Immature natural killer cell (primary cell): ENCODE data around the gene COL28A1. TPM values are rescaled to one million over a fixed set of nuclear protein-coding genes. Genes with fewer than 3 reads are reported as not detected.
"Not testable (repeated sequence)": the region's sequence is repeated elsewhere in the genome, so short reads cannot be mapped to it uniquely, and the experiment has no call there.

ENCODE experiments used
- DNase-seq, 3 donors: peaks; one replicate each; pipeline ENCODE4 v3.0.0; 2022; ENCODE audit warnings: mixed read lengths in 1 of 3
- H3K27ac Mint-ChIP-seq, 6 donors: one replicate each; pipeline ENCODE4 v1.8.0; 2020; ENCODE audit warnings: mixed read lengths in 6 of 6, mild to moderate bottlenecking in 5 of 6, inconsistent platforms in 4 of 6, moderate library complexity in 3 of 6
- H3K27me3 Mint-ChIP-seq, 3 donors: one replicate each; pipeline ENCODE4 v1.8.0; 2020 to 2021; ENCODE audit warnings: low read depth in 3 of 3, mild to moderate bottlenecking in 3 of 3, mixed read lengths in 3 of 3, moderate library complexity in 3 of 3, inconsistent platforms in 1 of 3
- H3K36me3 Mint-ChIP-seq, 3 donors: one replicate each; pipeline ENCODE4 v1.8.0; 2020; ENCODE audit warnings: mixed read lengths in 3 of 3, inconsistent platforms in 2 of 3, mild to moderate bottlenecking in 2 of 3
- H3K4me1 Mint-ChIP-seq, 2 donors: one replicate each; pipeline ENCODE4 v1.8.0; 2020; ENCODE audit warnings: inconsistent platforms in 2 of 2, mild to moderate bottlenecking in 2 of 2, mixed read lengths in 2 of 2, moderate library complexity in 1 of 2
- H3K4me3 Mint-ChIP-seq, 5 donors: one replicate each; pipeline ENCODE4 v1.8.0; 2020; ENCODE audit warnings: mild to moderate bottlenecking in 5 of 5, mixed read lengths in 5 of 5, inconsistent platforms in 3 of 5, moderate library complexity in 3 of 5
- H3K9me3 Mint-ChIP-seq, 6 donors: one replicate each; pipeline ENCODE4 v1.8.0; 2020; ENCODE audit warnings: mild to moderate bottlenecking in 6 of 6, mixed read lengths in 6 of 6, inconsistent platforms in 4 of 6, moderate library complexity in 3 of 6
- polyA plus RNA-seq, 3 donors: library from polyadenylated mRNA; unstranded; fragments of 300-500 nt; fragmentation: Illumina TruSeq; gene quantifications; one replicate each; pipeline ENCODE4 v1.2.3, GENCODE V29; 2021

Gene COL28A1
- polyA plus RNA-seq, 3 donors from 2014 or later = not detected

DNA sequence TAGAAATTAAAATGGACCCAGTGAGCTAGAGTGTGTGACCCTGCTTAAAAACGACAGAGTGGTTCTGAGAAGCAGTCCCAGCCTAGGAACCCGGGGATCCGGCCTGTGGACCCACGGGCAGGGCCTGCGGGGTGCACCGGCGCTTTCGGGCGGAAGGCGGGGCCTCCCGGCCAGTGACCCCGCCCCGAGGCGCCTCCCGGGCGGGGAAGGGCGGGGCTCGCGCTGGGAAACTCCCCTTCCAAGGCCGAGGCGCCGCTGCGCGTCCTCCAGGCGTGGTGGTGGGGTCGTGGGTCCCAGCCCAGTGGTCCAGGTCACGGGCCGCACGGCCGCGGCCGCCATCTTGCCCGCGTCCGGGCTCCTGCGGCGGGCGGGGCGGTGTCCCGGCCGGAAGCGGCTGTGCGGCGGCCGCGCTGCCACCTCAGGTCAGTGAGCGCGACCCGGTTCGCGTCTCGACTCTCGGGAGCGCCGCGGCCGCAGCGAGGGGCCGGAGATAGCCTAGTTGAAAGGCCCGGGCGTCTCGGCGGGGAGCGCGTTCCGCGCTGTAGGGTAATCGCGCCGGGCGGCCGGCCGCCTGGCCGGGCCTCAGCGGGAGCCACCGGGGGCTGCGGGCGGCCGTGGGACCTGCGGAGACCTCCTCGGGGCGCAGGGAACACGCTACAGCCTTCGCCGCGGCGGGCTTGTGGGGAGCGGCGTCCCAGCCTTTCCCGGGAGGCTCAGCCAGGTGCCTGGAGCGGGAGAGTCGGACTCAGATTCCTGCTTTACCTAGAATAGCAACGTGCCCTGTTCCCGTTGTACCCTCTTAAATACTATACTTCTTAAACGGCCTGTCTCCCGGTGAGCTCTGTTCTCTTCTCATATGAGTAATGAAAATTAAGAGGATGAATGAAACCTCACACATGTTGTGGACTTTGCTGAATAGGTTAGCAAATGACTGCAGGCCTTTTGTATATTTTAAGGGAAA is 31.3 kb upstream of the COL28A1 start, which contains the start of gene MIOS:
TSS of gene MIOS (plus strand) at position 234 of the 961 bp plus-strand sequence. CDS start 5,592 bp downstream, outside the sequence.
- Mint-ChIP-seq H3K36me3 (no peaks in the 10 kb centered on the region), H3K27ac (peak within 1 kb of the TSS; percentile 72 to 90 (median 88)), H3K9me3 (no peaks in the 10 kb centered on the region), H3K4me1 (peaks cover 34 to 40% of the 10 kb centered on the region in 2 donors), H3K4me3 (peak within 1 kb of the TSS; percentile 81 to 90 (median 82)), H3K27me3 (peaks cover 0 to 4% (median 0%) of the 10 kb centered on the region in 3 donors)
- DNase-seq = peak; percentile 82 to 85 (median 84)

DNA sequence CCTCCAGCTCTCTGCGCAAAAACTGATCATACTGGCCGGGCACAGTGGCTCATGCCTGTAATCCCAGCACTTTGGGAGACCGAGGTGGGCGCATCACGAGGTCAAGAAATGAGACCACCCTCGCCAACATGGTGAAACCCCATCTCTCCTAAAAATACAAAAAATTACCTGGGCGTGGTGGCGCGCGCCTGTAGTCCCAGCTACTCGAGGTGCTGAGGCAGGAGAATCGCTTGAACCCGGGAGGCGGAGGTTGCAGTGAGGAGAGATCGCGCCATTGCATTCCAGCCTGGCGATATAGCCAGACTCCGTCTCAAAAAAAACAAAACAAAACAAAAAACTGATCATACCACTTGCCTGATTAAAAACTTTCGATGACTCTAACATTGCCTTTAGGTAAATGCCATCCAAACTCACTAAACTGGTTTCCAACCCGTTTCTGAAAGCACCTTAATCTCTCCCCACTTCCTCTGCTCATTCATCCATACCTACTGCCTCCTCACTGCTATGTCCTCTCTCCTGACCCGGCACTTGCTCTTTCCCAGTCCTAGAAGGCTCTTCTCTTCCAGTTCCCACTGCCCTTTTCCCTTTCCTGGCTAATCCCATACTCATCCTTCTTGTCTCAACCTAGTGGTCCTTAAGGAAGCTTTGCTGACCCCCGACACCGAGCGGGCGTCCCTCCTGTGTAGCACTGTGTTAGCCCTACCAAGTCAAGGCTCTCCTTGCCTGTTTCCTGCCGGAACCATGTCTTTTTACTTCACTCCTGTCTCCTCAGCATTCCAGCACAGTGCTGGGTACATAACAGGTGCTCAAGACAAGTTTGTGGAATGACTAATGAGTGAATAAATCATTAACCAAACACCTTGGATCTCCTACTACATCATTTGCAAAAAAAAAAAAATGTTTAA is 30.3 kb upstream of the COL28A1 start:
- no peak for DNase-seq
- no peak overlapping the region for H3K27ac Mint-ChIP-seq
- H3K9me3 Mint-ChIP-seq = no peaks in the 10 kb centered on the region
- H3K27me3 Mint-ChIP-seq = peaks cover 0 to 4% (median 0%) of the 10 kb centered on the region in 3 donors
- H3K4me3 Mint-ChIP-seq = no peak overlapping the region
- H3K4me1 Mint-ChIP-seq = peaks cover 34 to 39% of the 10 kb centered on the region in 2 donors
- peaks cover 0 to 7% (median 4%) of the 10 kb centered on the region in 3 donors for H3K36me3 Mint-ChIP-seq

DNA sequence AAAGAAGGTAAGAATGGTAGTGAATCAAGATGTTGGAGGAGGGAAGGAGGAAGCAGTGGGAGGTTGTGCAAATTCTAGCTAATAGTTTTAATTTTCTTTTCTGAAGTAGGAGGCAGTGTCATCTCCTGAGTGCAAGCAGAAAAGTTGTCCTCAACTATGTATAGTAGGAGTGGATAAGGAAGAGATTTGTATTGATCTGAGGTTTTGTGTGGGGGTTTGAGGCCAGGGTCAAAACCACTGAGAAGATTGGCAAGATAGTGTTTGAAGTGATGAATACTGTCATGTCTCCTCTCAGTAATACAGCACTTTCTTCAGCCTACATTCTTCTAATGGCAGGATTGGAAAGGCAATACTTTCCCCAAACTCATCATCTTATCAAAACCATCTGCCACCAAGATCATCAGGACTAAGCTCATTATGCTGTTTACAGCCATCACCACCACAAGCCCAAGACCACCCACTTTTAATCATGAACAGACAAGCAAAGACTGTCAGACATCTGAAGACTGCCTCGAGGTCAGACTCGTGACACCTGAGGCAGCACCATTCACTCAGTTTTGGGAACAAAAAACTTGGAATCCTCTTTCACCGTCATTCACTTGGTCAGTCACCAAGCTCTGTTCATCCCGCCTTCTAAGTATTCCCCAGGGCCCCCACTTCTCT is 29.5 kb upstream of the COL28A1 start:
- Mint-ChIP-seq H3K27me3 (peaks cover 0 to 4% (median 0%) of the 10 kb centered on the region in 3 donors), H3K9me3 (no peaks in the 10 kb centered on the region), H3K27ac (no peak overlapping the region), H3K4me1 (peaks cover 29 to 31% of the 10 kb centered on the region in 2 donors), H3K36me3 (peaks cover 0 to 12% (median 9%) of the 10 kb centered on the region in 3 donors), H3K4me3 (no peak overlapping the region)
- no peak for DNase-seq

DNA sequence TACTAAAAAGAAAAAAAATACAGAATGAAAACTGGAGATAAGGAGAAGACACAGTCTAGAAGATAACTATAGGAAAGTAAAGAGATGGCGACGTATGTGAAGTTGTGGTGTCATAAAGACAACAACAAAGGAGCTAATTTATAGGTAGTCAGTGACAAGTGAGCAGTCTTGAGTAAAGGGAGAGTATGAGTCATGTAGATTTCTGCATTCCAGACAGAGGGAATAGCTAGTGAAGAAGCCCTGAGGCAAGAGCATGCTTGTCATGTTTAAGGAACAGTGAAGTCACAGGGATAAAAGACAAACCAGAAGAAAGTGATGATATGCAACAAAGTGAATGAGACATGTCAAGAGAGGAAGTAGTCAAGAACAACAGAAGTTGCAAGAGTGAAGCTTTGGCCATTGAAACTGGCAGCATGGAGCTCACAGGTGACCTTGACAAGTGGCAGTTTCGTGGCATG is 28.7 kb upstream of the COL28A1 start:
- no peak overlapping the region for H3K27ac Mint-ChIP-seq
- H3K4me3 Mint-ChIP-seq = no peak overlapping the region
- peaks cover 21 to 23% of the 10 kb centered on the region in 2 donors for H3K4me1 Mint-ChIP-seq
- no peak for DNase-seq
- H3K9me3 Mint-ChIP-seq = no peaks in the 10 kb centered on the region
- peaks cover 4 to 16% (median 14%) of the 10 kb centered on the region in 3 donors for H3K36me3 Mint-ChIP-seq
- H3K27me3 Mint-ChIP-seq = peaks cover 0 to 4% (median 2%) of the 10 kb centered on the region in 3 donors

DNA sequence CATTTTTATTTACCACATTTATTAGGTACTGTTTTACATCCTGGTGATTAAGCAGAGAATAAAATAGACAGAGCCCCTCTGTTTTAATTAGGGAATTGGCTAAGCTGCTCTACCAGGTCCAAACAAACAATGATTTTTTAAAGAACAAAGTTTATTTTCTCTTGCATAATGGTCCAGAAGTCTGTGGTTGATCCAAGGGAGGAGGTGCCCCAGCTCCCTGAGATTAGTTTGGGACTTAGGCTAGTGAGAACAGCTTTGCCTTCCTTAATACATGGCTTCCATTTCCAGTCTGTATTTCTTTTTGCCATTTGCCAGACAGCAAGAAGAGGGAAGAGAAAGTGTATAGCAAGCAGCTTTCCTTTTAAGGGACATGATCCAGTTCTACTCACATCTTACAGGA is 28.1 kb upstream of the COL28A1 start:
- H3K4me3 Mint-ChIP-seq = no peak overlapping the region
- H3K36me3 Mint-ChIP-seq = peaks cover 6 to 21% (median 19%) of the 10 kb centered on the region in 3 donors
- H3K9me3 Mint-ChIP-seq = peaks cover 0 to 5% (median under 1%) of the 10 kb centered on the region in 6 donors
- H3K27me3 Mint-ChIP-seq = peaks cover 2 to 5% (median 5%) of the 10 kb centered on the region in 3 donors
- DNase-seq = no peak
- peaks cover 16 to 18% of the 10 kb centered on the region in 2 donors for H3K4me1 Mint-ChIP-seq
- H3K27ac Mint-ChIP-seq = no peak overlapping the region

DNA sequence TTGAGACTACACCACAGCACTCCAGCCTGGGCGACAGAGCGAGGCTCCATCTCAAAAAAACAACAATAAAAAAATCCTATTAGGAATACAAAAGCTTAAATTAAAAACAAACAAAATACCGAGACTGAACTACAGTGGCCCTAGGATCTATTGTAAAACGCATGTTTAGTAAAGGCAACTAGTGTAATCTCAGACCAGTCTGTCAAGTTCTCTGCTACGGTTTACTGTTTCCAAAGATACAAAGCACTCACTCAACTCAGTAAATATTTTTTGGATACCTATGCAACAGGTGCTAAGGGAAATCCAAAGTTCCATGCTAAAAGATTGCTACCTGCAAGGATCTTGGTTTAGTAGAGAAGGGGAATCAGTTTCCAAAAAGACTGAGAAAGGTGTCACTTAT is 27.6 kb upstream of the COL28A1 start:
- no peak overlapping the region for H3K27ac Mint-ChIP-seq
- H3K4me1 Mint-ChIP-seq = peaks cover 10 to 12% of the 10 kb centered on the region in 2 donors

DNA sequence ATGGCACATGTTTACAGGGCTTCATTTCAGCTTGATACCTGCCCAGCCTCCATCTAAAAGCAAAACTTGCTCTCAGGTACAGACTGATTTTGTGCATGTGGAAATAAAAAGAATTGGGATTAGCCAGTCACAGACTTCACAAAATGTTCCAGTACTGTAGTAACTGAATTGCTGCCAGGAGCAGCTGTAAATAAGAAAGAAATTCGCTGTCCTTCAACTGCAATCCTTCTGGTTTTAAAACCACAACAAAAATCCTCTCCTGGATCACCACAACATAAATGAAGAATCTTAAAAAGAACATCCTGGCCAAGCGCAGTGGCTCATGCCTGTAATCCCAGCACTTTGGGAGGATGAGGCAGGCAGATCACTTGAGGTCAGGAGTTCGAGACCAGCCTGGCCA is 27.1 kb upstream of the COL28A1 start:
- peaks cover 5 to 7% of the 10 kb centered on the region in 2 donors for H3K4me1 Mint-ChIP-seq
- H3K4me3 Mint-ChIP-seq = no peak overlapping the region
- peaks cover 0 to 15% (median 9%) of the 10 kb centered on the region in 6 donors for H3K9me3 Mint-ChIP-seq
- no peak overlapping the region for H3K27ac Mint-ChIP-seq
- peaks cover 4 to 5% (median 5%) of the 10 kb centered on the region in 3 donors for H3K27me3 Mint-ChIP-seq
- no peak for DNase-seq
- peaks cover 15 to 32% (median 27%) of the 10 kb centered on the region in 3 donors for H3K36me3 Mint-ChIP-seq

More for the DNA sequence above, 27.6 kb upstream of the COL28A1 start:
- Mint-ChIP-seq H3K4me3 (no peak overlapping the region), H3K36me3 (peaks cover 11 to 26% (median 22%) of the 10 kb centered on the region in 3 donors), H3K9me3 (peaks cover 0 to 10% (median 6%) of the 10 kb centered on the region in 6 donors), H3K27me3 (peaks cover 2 to 5% (median 5%) of the 10 kb centered on the region in 3 donors)
- DNase-seq = no peak

DNA sequence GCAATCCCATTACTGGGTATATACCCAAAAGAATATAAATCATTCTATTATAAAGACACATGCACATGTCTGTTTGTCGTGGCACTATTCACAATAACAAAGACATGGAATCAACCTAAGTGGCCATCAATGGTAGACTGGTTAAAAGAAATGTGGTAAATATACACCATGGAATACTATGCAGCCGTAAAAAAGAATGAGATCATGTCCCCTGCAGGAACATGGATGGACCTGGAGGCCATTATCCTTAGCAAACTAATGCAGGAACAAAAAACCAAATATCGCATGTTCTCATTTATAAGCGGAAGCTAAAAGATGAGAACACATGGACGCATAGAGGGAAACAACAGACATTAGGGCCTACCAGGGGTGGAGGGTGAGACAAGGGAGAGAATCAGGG is 25.9 kb upstream of the COL28A1 start:
- Mint-ChIP-seq H3K36me3 (peaks cover 15 to 36% (median 30%) of the 10 kb centered on the region in 3 donors), H3K9me3 (peaks cover 0 to 16% (median 11%) of the 10 kb centered on the region in 6 donors)
- H3K4me1 Mint-ChIP-seq, H3K4me3 Mint-ChIP-seq, H3K27ac Mint-ChIP-seq, DNase-seq, H3K27me3 Mint-ChIP-seq: not testable (repeated sequence)

DNA sequence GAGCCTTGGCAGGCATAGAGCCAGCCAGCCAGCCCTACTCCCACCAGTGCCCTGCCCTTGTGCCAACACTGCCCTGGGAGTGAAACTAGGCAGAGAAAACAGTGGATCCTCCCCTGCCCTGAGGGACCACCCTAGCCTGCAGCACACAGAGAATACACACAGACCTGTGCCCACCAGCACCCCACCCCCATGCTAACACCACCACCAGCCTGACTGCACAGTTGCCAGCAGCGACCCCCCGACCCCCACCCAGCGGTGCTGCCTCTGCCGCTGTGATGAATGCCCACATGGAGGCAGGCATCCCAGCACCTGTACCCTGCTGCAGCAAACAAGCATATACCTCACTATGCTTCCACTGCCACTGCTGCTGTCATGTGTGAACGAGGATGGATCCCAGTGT is 21.6 kb upstream of the COL28A1 start:
- H3K36me3 Mint-ChIP-seq = peaks cover 23 to 43% (median 30%) of the 10 kb centered on the region in 3 donors

DNA sequence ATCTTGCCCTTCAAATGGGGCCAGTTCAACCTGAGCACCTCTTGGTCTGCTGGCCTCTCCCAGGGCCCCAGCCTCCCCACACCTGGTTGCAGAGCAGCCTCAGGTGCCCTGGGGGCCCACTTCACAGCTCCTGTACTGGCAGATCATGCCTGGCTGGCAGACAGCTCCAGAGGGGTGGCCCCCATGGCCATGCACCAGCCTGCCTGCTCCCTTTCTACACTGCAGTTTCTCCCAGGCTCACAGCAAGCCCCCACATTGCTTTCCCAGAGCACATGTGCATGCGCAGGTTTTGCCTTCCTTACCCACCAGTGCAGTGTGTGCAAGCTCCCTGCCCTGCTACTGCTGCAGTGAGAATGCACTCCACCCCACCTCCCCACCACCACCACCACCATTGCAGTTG is 21.2 kb upstream of the COL28A1 start:
- no peak overlapping the region for H3K27ac Mint-ChIP-seq

More for the DNA sequence above, 21.6 kb upstream of the COL28A1 start:
- Mint-ChIP-seq H3K4me1 (no peaks in the 10 kb centered on the region), H3K27me3 (peaks cover 5 to 7% (median 6%) of the 10 kb centered on the region in 3 donors), H3K9me3 (peaks cover 0 to 16% (median 11%) of the 10 kb centered on the region in 6 donors), H3K27ac (no peak overlapping the region), H3K4me3 (no peak overlapping the region)
- DNase-seq = no peak

DNA sequence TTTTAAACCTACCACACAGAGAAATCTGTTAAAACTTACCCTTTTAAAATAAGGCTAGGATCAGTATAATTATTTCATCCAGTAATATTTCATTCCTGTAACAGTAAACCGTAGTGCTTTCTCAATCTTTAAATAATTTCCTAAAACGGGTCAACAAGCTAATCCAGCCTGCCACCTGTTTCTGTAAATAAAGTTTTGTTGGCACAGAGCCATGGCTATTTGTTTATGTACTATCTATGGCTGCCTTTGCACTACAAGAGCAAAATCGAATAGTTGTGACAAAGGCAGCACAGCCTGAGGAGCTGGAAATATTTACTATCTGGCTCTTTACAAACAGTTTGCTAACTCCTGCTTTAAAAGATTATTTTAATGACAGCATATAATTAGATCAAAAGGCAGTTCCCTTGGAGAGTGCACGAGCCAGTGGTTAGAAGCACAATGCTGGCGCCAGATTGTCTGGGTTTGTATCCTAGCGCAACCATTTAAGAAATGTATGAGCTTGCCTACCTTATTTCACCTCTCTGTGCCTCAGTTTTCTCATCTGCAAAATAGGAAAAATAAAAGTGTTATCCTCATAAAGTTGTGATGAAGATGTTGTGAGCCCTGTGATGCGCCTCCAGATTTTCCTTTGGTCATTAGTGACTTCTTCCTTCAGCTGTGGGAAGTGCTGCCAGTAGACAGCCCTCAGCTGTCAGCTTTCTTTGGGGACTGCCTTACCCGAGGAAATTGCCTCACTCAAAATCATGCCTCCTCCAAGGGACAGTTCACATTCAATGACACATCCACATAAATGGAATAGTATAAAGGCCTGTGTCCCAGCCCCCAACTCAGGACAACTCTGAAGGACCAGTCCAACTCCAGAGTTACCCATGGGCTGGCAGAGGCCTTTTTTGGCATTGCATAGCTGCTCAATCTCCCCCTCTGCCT is 19.2 kb upstream of the COL28A1 start:
- no peak overlapping the region for H3K27ac Mint-ChIP-seq
- peaks cover 5 to 7% (median 6%) of the 10 kb centered on the region in 3 donors for H3K27me3 Mint-ChIP-seq
- peaks cover 21 to 35% (median 32%) of the 10 kb centered on the region in 3 donors for H3K36me3 Mint-ChIP-seq
- H3K4me3 Mint-ChIP-seq = no peak overlapping the region
- no peak for DNase-seq
- H3K4me1 Mint-ChIP-seq = no peaks in the 10 kb centered on the region
- peaks cover 0 to 16% (median 11%) of the 10 kb centered on the region in 6 donors for H3K9me3 Mint-ChIP-seq

More for the DNA sequence above, 21.2 kb upstream of the COL28A1 start:
- no peaks in the 10 kb centered on the region for H3K4me1 Mint-ChIP-seq
- H3K4me3 Mint-ChIP-seq = no peak overlapping the region
- DNase-seq = no peak
- peaks cover 23 to 47% (median 34%) of the 10 kb centered on the region in 3 donors for H3K36me3 Mint-ChIP-seq
- peaks cover 5 to 7% (median 6%) of the 10 kb centered on the region in 3 donors for H3K27me3 Mint-ChIP-seq
- H3K9me3 Mint-ChIP-seq = peaks cover 0 to 16% (median 11%) of the 10 kb centered on the region in 6 donors

DNA sequence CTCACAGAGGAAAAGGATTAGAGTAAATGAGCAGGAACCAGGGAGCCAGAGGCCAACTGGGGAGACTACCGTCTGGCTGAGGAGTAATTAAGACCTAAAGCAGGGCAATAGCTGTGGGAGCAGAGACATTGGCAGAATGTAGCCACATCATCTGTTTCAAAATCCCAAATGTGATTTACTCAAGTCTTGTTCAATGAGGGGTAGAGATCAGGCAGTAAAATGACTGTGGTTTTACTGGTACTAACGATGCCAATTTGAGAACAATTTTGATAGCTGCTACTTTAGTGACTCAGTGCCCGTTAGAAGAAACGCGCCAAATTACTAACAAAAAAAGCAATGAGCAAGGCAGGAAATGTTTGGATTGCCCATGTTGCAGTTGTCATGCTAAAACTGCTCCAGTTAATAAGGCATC is 18.4 kb upstream of the COL28A1 start:
- H3K4me1 Mint-ChIP-seq = no peaks in the 10 kb centered on the region
- H3K27ac Mint-ChIP-seq = no peak overlapping the region
- peaks cover 0 to 5% (median 5%) of the 10 kb centered on the region in 3 donors for H3K27me3 Mint-ChIP-seq
- no peak overlapping the region for H3K4me3 Mint-ChIP-seq
- H3K36me3 Mint-ChIP-seq = peaks cover 19 to 32% (median 27%) of the 10 kb centered on the region in 3 donors
- DNase-seq = no peak
- peaks cover 0 to 14% (median 10%) of the 10 kb centered on the region in 6 donors for H3K9me3 Mint-ChIP-seq
